HG03442 (cell line): ENCODE measurements around the gene ADO.
A peak's percentile ranks its signal among the peaks of the same experiment; 100 is the strongest.

Experiments used
- ATAC-seq: cut with Tn5 transposase; IDR thresholded peaks from one replicate; pipeline ENCODE4 v1.9.1; 2021; ENCODE audit warnings: mild to moderate bottlenecking, moderate library complexity; ENCODE audit not compliant: unreplicated experiment

ADO gene

GRCh38 chr10:62817121-62817765 lies 12.7 kb downstream of the ADO start:
- no peak for ATAC-seq

GRCh38 chr10:62817766-62818425 lies 13.4 kb downstream of the ADO start:
- peak; percentile 29 for ATAC-seq

GRCh38 chr10:62818426-62819011 lies 14.0 kb downstream of the ADO start:
- no peak for ATAC-seq

- ATAC-seq, result no peak
Measured at GRCh38 chr10:62819141-62819920, 14.8 kb downstream of the ADO start.

GRCh38 chr10:62820586-62820985 lies 16.1 kb downstream of the ADO start:
- ATAC-seq, result no peak

- ATAC-seq, result no peak
Measured at GRCh38 chr10:62826273-62826672, 21.8 kb downstream of the ADO start.

GRCh38 chr10:62829622-62830021 lies 25.1 kb downstream of the ADO start:
- no peak for ATAC-seq

GRCh38 chr10:62830679-62831078 lies 26.2 kb downstream of the ADO start:
- no peak for ATAC-seq

- peak; percentile 60 for ATAC-seq
Measured at GRCh38 chr10:62831346-62831745, 26.8 kb downstream of the ADO start.

GRCh38 chr10:62839590-62839989 lies 35.1 kb downstream of the ADO start:
- no peak for ATAC-seq

GRCh38 chr10:62842983-62843382 lies 38.5 kb downstream of the ADO start:
- ATAC-seq, result peak; percentile 77

- ATAC-seq, result no peak
Measured at GRCh38 chr10:62843600-62843999, 39.1 kb downstream of the ADO start.

GRCh38 chr10:62844280-62845011 lies 39.9 kb downstream of the ADO start:
- ATAC-seq, result no peak

GRCh38 chr10:62847433-62847832 lies 42.9 kb downstream of the ADO start:
- ATAC-seq, result no peak

- ATAC-seq, result no peak
Measured at GRCh38 chr10:62850646-62851045, 46.1 kb downstream of the ADO start.

- ATAC-seq, result no peak
Measured at GRCh38 chr10:62851442-62851841, 46.9 kb downstream of the ADO start.

- ATAC-seq, result peak; percentile 70
Measured at GRCh38 chr10:62852961-62853702, 48.6 kb downstream of the ADO start.

- ATAC-seq, result no peak
Measured at GRCh38 chr10:62853710-62854109, 49.2 kb downstream of the ADO start.

GRCh38 chr10:62856021-62856420 lies 51.5 kb downstream of the ADO start:
- ATAC-seq, result no peak
